SKM-1 (cell line): ENCODE measurements around the gene ATP11C.
"Not testable (repeated sequence)": the region's sequence is repeated elsewhere in the genome, so short reads cannot be mapped to it uniquely, and the experiment has no call there.

Experiments
- DNase-seq: peaks from one replicate; lab custom pipeline; 2025; ENCODE audit not compliant: unreplicated experiment; lab: John Stamatoyannopoulos, UW

The ATP11C gene

GRCh38 chrX:139864640-139865039, 68.2 kb downstream of the ATP11C start:
- DNase-seq = no peak

GRCh38 chrX:139862208-139862607, 70.6 kb downstream of the ATP11C start:
- DNase-seq = no peak

- DNase-seq = not testable (repeated sequence)
Observed at GRCh38 chrX:139856826-139857225, 76.0 kb downstream of the ATP11C start.

- DNase-seq = no peak
Observed at GRCh38 chrX:139851730-139852129, 81.1 kb downstream of the ATP11C start.

- DNase-seq = no peak
Observed at GRCh38 chrX:139850968-139851367, 81.9 kb downstream of the ATP11C start.

- no peak for DNase-seq
Observed at GRCh38 chrX:139844884-139845283, 88.0 kb downstream of the ATP11C start.

- no peak for DNase-seq
Observed at GRCh38 chrX:139844163-139844562, 88.7 kb downstream of the ATP11C start.

- no peak for DNase-seq
Observed at GRCh38 chrX:139842326-139843185, 90.3 kb downstream of the ATP11C start.

- not testable (repeated sequence) for DNase-seq
Observed at GRCh38 chrX:139836335-139836734, 96.5 kb downstream of the ATP11C start.

GRCh38 chrX:139834879-139835278, 98.0 kb downstream of the ATP11C start:
- no peak for DNase-seq

- no peak for DNase-seq
Observed at GRCh38 chrX:139832718-139833309, 100.0 kb downstream of the ATP11C start.

- no peak for DNase-seq
Observed at GRCh38 chrX:139831675-139832456, 101.0 kb downstream of the ATP11C start.

GRCh38 chrX:139831017-139831416, 101.8 kb downstream of the ATP11C start:
- DNase-seq = no peak

GRCh38 chrX:139828830-139829229, 104.0 kb downstream of the ATP11C start:
- no peak for DNase-seq

GRCh38 chrX:139828033-139828432, 104.8 kb downstream of the ATP11C start:
- no peak for DNase-seq

GRCh38 chrX:139826065-139827044, 106.5 kb downstream of the ATP11C start:
- no peak for DNase-seq

GRCh38 chrX:139825618-139826017, 107.2 kb downstream of the ATP11C start:
- DNase-seq = no peak

- no peak for DNase-seq
Observed at GRCh38 chrX:139823806-139824205, 109.0 kb downstream of the ATP11C start.

- no peak for DNase-seq
Observed at GRCh38 chrX:139820358-139820984, 112.4 kb downstream of the ATP11C start.

- no peak for DNase-seq
Observed at GRCh38 chrX:139816204-139816603, 116.6 kb downstream of the ATP11C start.
